Forelimb muscle (tissue), 1 donor: ENCODE data around the gene WHRN. TPM values are rescaled to one million over a fixed set of nuclear protein-coding genes. Genes with fewer than 3 reads are reported as not detected.

ENCODE experiments used
- DNase-seq: peaks from one replicate; pipeline ENCODE4 v3.0.0-alpha.2; 2013; ENCODE audit warnings: low read depth
- polyA plus RNA-seq: library from polyadenylated mRNA; unstranded; fragments of 120-200 nt; gene quantifications from one replicate; pipeline ENCODE4 v1.2.1, GENCODE V29; 2013; ENCODE audit not compliant: insufficient read length

The WHRN gene
- polyA plus RNA-seq, 1 donor, result 2.6 TPM

- DNase-seq, result no peak
Measured at GRCh38 chr9:114397848-114398605, 107.2 kb downstream of the WHRN start.

- DNase-seq, result no peak
Measured at GRCh38 chr9:114397219-114397847, 107.9 kb downstream of the WHRN start.

- peak; percentile 78 for DNase-seq
Measured at GRCh38 chr9:114396558-114397218, 108.6 kb downstream of the WHRN start.

- DNase-seq, result no peak
Measured at GRCh38 chr9:114395768-114396167, 109.5 kb downstream of the WHRN start.

GRCh38 chr9:114395334-114395617 lies 110.0 kb downstream of the WHRN start:
- no peak for DNase-seq

GRCh38 chr9:114394523-114395333 lies 110.5 kb downstream of the WHRN start:
- no peak for DNase-seq

GRCh38 chr9:114392749-114393112 lies 112.5 kb downstream of the WHRN start:
- DNase-seq, result no peak

GRCh38 chr9:114390952-114391351 lies 114.3 kb downstream of the WHRN start:
- no peak for DNase-seq

- DNase-seq, result no peak
Measured at GRCh38 chr9:114389612-114390368, 115.5 kb downstream of the WHRN start.

- DNase-seq, result no peak
Measured at GRCh38 chr9:114388764-114389375, 116.4 kb downstream of the WHRN start.

- no peak for DNase-seq
Measured at GRCh38 chr9:114388357-114388682, 117.0 kb downstream of the WHRN start.

- DNase-seq, result no peak
Measured at GRCh38 chr9:114387680-114388356, 117.5 kb downstream of the WHRN start, which contains the start of gene AKNA. Gene AKNA (minus strand): TSS chr9:114387982. CDS start chr9:114381333, 6,649 bp downstream.

GRCh38 chr9:114386886-114387679 lies 118.2 kb downstream of the WHRN start:
- no peak for DNase-seq

- no peak for DNase-seq
Measured at GRCh38 chr9:114386361-114386885, 118.8 kb downstream of the WHRN start.

- no peak for DNase-seq
Measured at GRCh38 chr9:114385397-114386181, 119.7 kb downstream of the WHRN start.

- DNase-seq, result no peak
Measured at GRCh38 chr9:114384836-114385396, 120.4 kb downstream of the WHRN start.

- no peak for DNase-seq
Measured at GRCh38 chr9:114384341-114384740, 120.9 kb downstream of the WHRN start.

GRCh38 chr9:114383521-114384231 lies 121.6 kb downstream of the WHRN start:
- no peak for DNase-seq
